GM12878 (cell line): ENCODE results near the gene ZNF804B. TPM values are rescaled to one million over a fixed set of nuclear protein-coding genes. Genes with fewer than 3 reads are reported as not detected.

Source experiments
- ATAC-seq: fragments of 200-7000 bp; cut with Tn5 transposase; 3 replicates; pipeline ENCODE4 v1.9.1; 2020; ENCODE audit warnings: mild to moderate bottlenecking, moderate library complexity
- BruUV-seq: library from RNA; stranded (reverse); fragments of 400-500 nt; replicated peaks from 2 replicates; lab custom pipeline; 2021; lab: Mats Ljungman, UMichigan
- CTCF ChIA-PET: fragments of 300-600 bp; sonication (Branson Sonifier 250); formaldehyde crosslinking; extraction: SDS; loops from one replicate; lab custom pipeline; 2021; ENCODE audit warnings: inconsistent platforms; lab: Yijun Ruan, JAX
- POLR2A ChIA-PET: fragments of 350-600 bp; formaldehyde crosslinking; extraction: SDS; loops from one replicate; lab custom pipeline; 2021; ENCODE audit warnings: inconsistent platforms; lab: Charles Lee
- RAD21 ChIA-PET: fragments of 300-600 bp; sonication (Branson Sonifier 250); formaldehyde crosslinking; loops from one replicate; lab custom pipeline; 2023; ENCODE audit warnings: antibody characterized with exemption; ENCODE audit not compliant: unreplicated experiment; lab: Charles Lee
- SMC1A ChIA-PET: fragments of 300-600 bp; sonication (Branson Sonifier 250); formaldehyde crosslinking; loops from one replicate; lab custom pipeline; 2023; ENCODE audit not compliant: unreplicated experiment, uncharacterized antibody; lab: Charles Lee
- DNase-seq: peaks from one replicate; pipeline ENCODE4 v3.0.0-alpha.2; 2011; ENCODE audit warnings: low read depth, low spot score
- FAIRE-seq: peaks from 3 replicates; lab custom pipeline; 2011; peaks lifted over from hg19 to GRCh38; lab: Jason Lieb, UNC
- H2AFZ ChIP-seq: 2 replicates; pipeline ENCODE4 v1.6.0; 2011; ENCODE audit warnings: low read depth, low read length, control low read depth; ENCODE audit not compliant: control insufficient read depth
- H3K27ac ChIP-seq: 2 replicates; pipeline ENCODE4 v1.5.1; 2011; ENCODE audit warnings: control low read depth; ENCODE audit not compliant: control insufficient read depth, insufficient read depth
- H3K27me3 ChIP-seq, 2 experiments: replicated peaks in 1 of 2; 2 replicates each; pipeline versions ENCODE4 v1.6.0 to v1.6.1; 2011; ENCODE audit warnings: low read length in 1 of 2; ENCODE audit not compliant: control insufficient read depth in 2 of 2, insufficient read depth in 2 of 2
- H3K36me3 ChIP-seq, 2 experiments: 2 replicates each; pipeline ENCODE4 v1.5.1; 2011; ENCODE audit warnings: low read length in 1 of 2; ENCODE audit not compliant: control insufficient read depth in 2 of 2, insufficient read depth in 2 of 2
- H3K4me1 ChIP-seq: 2 replicates; pipeline ENCODE4 v1.6.1; 2011; ENCODE audit warnings: mild to moderate bottlenecking, low read length, moderate library complexity, mixed read lengths; ENCODE audit not compliant: control insufficient read depth, insufficient read depth
- H3K4me2 ChIP-seq: 2 replicates; pipeline ENCODE4 v1.6.0; 2011; ENCODE audit warnings: control low read depth; ENCODE audit not compliant: control insufficient read depth, insufficient read depth
- H3K4me3 ChIP-seq: fragments of 200-600 bp; sonication (generic); 2 replicates; pipeline ENCODE4 v1.5.1; 2016
- H3K79me2 ChIP-seq: 2 replicates; pipeline ENCODE4 v1.6.0; 2011; ENCODE audit warnings: low read length; ENCODE audit not compliant: control insufficient read depth, insufficient read depth
- H3K9ac ChIP-seq: 2 replicates; pipeline ENCODE4 v1.8.0; 2011; ENCODE audit warnings: low read length, control low read depth, mixed read lengths; ENCODE audit not compliant: control insufficient read depth, insufficient read depth
- H3K9me3 ChIP-seq: replicated peaks from 3 replicates; pipeline ENCODE4 v1.5.1; 2011; ENCODE audit warnings: mild to moderate bottlenecking, low read length; ENCODE audit not compliant: control insufficient read depth, insufficient read depth
- H4K20me1 ChIP-seq: 2 replicates; pipeline ENCODE4 v1.6.0; 2011; ENCODE audit not compliant: control insufficient read depth, insufficient read depth
- CBX5 ChIP-seq: sonication (generic); IDR thresholded peaks from 2 replicates; pipeline ENCODE4 v1.6.1; 2016; ENCODE audit warnings: low read depth, moderate library complexity, mild to moderate bottlenecking, inconsistent platforms
- CREB1 ChIP-seq: IDR thresholded peaks from 2 replicates; pipeline ENCODE4 v1.6.1; 2012; ENCODE audit warnings: low read depth, mild to moderate bottlenecking, inconsistent platforms
- CREM ChIP-seq: IDR thresholded peaks from 2 replicates; pipeline ENCODE4 v1.6.1; 2014; ENCODE audit warnings: antibody characterized with exemption, low read depth
- CUX1 ChIP-seq: IDR thresholded peaks from 2 replicates; pipeline ENCODE4 v1.6.1; 2012; ENCODE audit warnings: improper control_type of control experiment, low read depth, low read length; ENCODE audit not compliant: insufficient replicate concordance
- FOXK2 ChIP-seq: fragments of 450-650 bp; IDR thresholded peaks from 2 replicates; pipeline ENCODE4 v1.6.1; 2017; ENCODE audit warnings: mild to moderate bottlenecking, moderate library complexity
- HDGF ChIP-seq: fragments of 450-650 bp; IDR thresholded peaks from 2 replicates; pipeline ENCODE4 v1.6.1; 2016; ENCODE audit warnings: antibody characterized with exemption
- IRF4 ChIP-seq: IDR thresholded peaks from 2 replicates; pipeline ENCODE4 v1.6.1; 2011; ENCODE audit warnings: low read depth, low read length
- MEF2A ChIP-seq: IDR thresholded peaks from 2 replicates; pipeline ENCODE4 v1.6.1; 2011; ENCODE audit warnings: low read depth, mild to moderate bottlenecking, low read length, moderate library complexity; ENCODE audit not compliant: insufficient read depth
- MLLT1 ChIP-seq: fragments of 450-650 bp; IDR thresholded peaks from 2 replicates; pipeline ENCODE4 v1.6.1; 2016; ENCODE audit warnings: mild to moderate bottlenecking
- MXI1 ChIP-seq: fragments of 150-350 bp; IDR thresholded peaks from 2 replicates; pipeline ENCODE4 v1.6.1; 2011; ENCODE audit warnings: low read depth, mild to moderate bottlenecking, inconsistent platforms, low read length, improper control_type of control experiment
- MYB ChIP-seq: fragments of 150-350 bp; IDR thresholded peaks from 2 replicates; pipeline ENCODE4 v1.6.1; 2014; ENCODE audit warnings: mild to moderate bottlenecking, low read depth, low read length, borderline replicate concordance
- POLR2A ChIP-seq: IDR thresholded peaks from 2 replicates; pipeline ENCODE4 v1.6.1; 2011; ENCODE audit warnings: low read depth, mild to moderate bottlenecking, low read length
- RAD51 ChIP-seq: fragments of 450-650 bp; IDR thresholded peaks from 2 replicates; pipeline ENCODE4 v1.6.1; 2016; ENCODE audit warnings: moderate library complexity, mild to moderate bottlenecking, inconsistent platforms
- WGBS: methylation state at CpG from one replicate; pipeline ENCODE4 v1.1.6; 2016; ENCODE audit warnings: low lambda C conversion rate; ENCODE audit not compliant: insufficient replicate concordance, insufficient coverage; ENCODE audit errors: missing lambda C conversion rate; 5-methylcytosine and 5-hydroxymethylcytosine counted together
- in situ Hi-C: fragments of 300-500 bp; cut with MboI; formaldehyde crosslinking; loops from 9 replicates; pipeline ENCODE4 v1.14.3; 2018; ENCODE audit warnings: mixed read lengths
- intact Hi-C: fragments of 100-400 bp; cut with micrococcal nuclease; formaldehyde crosslinking; loops from one replicate; pipeline ENCODE4 v1.14.2; 2022; ENCODE audit not compliant: unreplicated experiment
- polyA plus RNA-seq, 11 experiments: library from polyadenylated mRNA; depleted of rRNA in 4 of 11; unstranded in 6 of 11; stranded (reverse) in 5 of 11; fragments of >200 nt; fragmentation: Nextera tagmentation in 4 of 11; fragmentation: Illumina TruSeq in 1 of 11; extraction: Ambion mirVana in 4 of 11; extraction: Trizol in 1 of 11; gene quantifications; 1 replicate in 1 of 11; 2 replicates in 10 of 11; pipeline versions ENCODE4 v1.2.1 to v1.2.3, GENCODE V29; 2011 to 2016; ENCODE audit warnings: inconsistent platforms in 2 of 11, missing spikeins in 2 of 11, low read depth in 1 of 11
- total RNA-seq, 4 experiments: library from RNA; depleted of rRNA in 3 of 4; stranded (reverse); fragments of >200 nt in 3 of 4; fragmentation: Illumina TruSeq in 1 of 4; extraction: Trizol in 1 of 4; gene quantifications; 2 replicates each; pipeline versions ENCODE4 v1.2.1 to v1.2.3, GENCODE V29; 2013 to 2021

The ZNF804B gene
- total and polyA plus RNA-seq, 10 of the 15 experiments (the other 5 are each of a cell fraction or from before 2014, with no cell fraction given), result not detected

- FAIRE-seq (no peak), DNase-seq (no peak), ATAC-seq (no peak)
- Histone ChIP-seq H3K4me2 (no peak overlapping the region), H3K9ac (no peak overlapping the region), H3K4me1 (no peaks in the 10 kb centered on the region), H3K27ac (no peak overlapping the region), H2AFZ (no peak overlapping the region), H3K4me3 (no peak overlapping the region), H3K9me3 (no peaks in the 10 kb centered on the region), H3K79me2 (no peaks in the 10 kb centered on the region), H4K20me1 (no peaks in the 10 kb centered on the region), H3K36me3 (no peaks in the 10 kb centered on the region), H3K27me3 (no peaks in the 10 kb centered on the region)
- SMC1A ChIA-PET, result no interaction called here
- intact Hi-C loops, result no loop called here
- in situ Hi-C loops, result no loop called here
- BruUV-seq, result no TSS peak
- CTCF ChIA-PET, result no interaction called here
- no peak for TF ChIP-seq MLLT1
- RAD21 ChIA-PET, result no interaction called here
- POLR2A ChIA-PET, result no interaction called here
- WGBS, result 9% methylated on average over 1 of the region's 1 CpG
Observed at GRCh38 chr7:89316584-89317251, 557.2 kb downstream of the ZNF804B start.

GRCh38 chr7:89332026-89332425, 572.5 kb downstream of the ZNF804B start:
- ChIA-PET RAD21 (no interaction called here), SMC1A (no interaction called here), POLR2A (no interaction called here), CTCF (no interaction called here)
- no TSS peak for BruUV-seq
- no peaks in the 10 kb centered on the region for H3K36me3 ChIP-seq
- H3K9ac ChIP-seq, result no peak overlapping the region
- TF ChIP-seq RAD51 (no peak), MEF2A (no peak), CREB1 (no peak), IRF4 (no peak), MXI1 (no peak), FOXK2 (no peak), CBX5 (no peak), CUX1 (no peak), MYB (no peak), CREM (no peak), POLR2A (no peak), HDGF (no peak)
- H4K20me1 ChIP-seq, result no peaks in the 10 kb centered on the region
- no peak overlapping the region for H3K4me3 ChIP-seq
- ATAC-seq (no peak), DNase-seq (no peak), FAIRE-seq (no peak)
- intact Hi-C loops (no loop called here), in situ Hi-C loops (no loop called here)
- H3K27me3 ChIP-seq, result no peaks in the 10 kb centered on the region
- no peaks in the 10 kb centered on the region for H3K9me3 ChIP-seq
- H3K4me1 ChIP-seq, result no peaks in the 10 kb centered on the region
- H3K4me2 ChIP-seq, result no peak overlapping the region
- H3K27ac ChIP-seq, result no peak overlapping the region
- H3K79me2 ChIP-seq, result no peaks in the 10 kb centered on the region
- 0% methylated on average over 1 of the region's 1 CpG for WGBS
- no peak overlapping the region for H2AFZ ChIP-seq
